RWPE2 (cell line): ENCODE data around the gene PRIMA1.

Source experiments
- ATAC-seq: fragments of 200-7000 bp; cut with Tn5 transposase; 3 replicates; pipeline ENCODE4 v1.9.1; 2021; ENCODE audit warnings: low read depth
- DNase-seq: peaks from one replicate; pipeline ENCODE4 v3.0.0-alpha.2; 2020; ENCODE audit warnings: low spot score
- H3K27ac ChIP-seq: fragments of 450-650 bp; 2 replicates; pipeline ENCODE4 v1.5.1; 2017; ENCODE audit warnings: mild to moderate bottlenecking; ENCODE audit not compliant: poor library complexity, severe bottlenecking
- H3K27me3 ChIP-seq: fragments of 250-450 bp; sonication (Bioruptor Pico); 2 replicates; pipeline ENCODE4 v1.5.1; 2021; ENCODE audit warnings: mild to moderate bottlenecking, moderate library complexity; ENCODE audit not compliant: insufficient read depth, poor library complexity, severe bottlenecking
- H3K36me3 ChIP-seq: fragments of 250-450 bp; sonication (Bioruptor Pico); 2 replicates; pipeline ENCODE4 v1.5.1; 2020; ENCODE audit warnings: low read depth, mild to moderate bottlenecking, moderate library complexity
- H3K4me1 ChIP-seq: fragments of 250-450 bp; sonication (Bioruptor Pico); 2 replicates; pipeline ENCODE4 v1.5.1; 2021; ENCODE audit warnings: mild to moderate bottlenecking, moderate library complexity; ENCODE audit not compliant: insufficient read depth, poor library complexity, severe bottlenecking
- H3K4me3 ChIP-seq: fragments of 250-450 bp; sonication (Bioruptor Pico); 2 replicates; pipeline ENCODE4 v1.5.1; 2021; ENCODE audit warnings: mild to moderate bottlenecking, moderate library complexity; ENCODE audit not compliant: severe bottlenecking
- H3K9me3 ChIP-seq: fragments of 250-450 bp; sonication (Bioruptor Pico); 2 replicates; pipeline ENCODE4 v1.5.1; 2021; ENCODE audit warnings: mild to moderate bottlenecking, moderate library complexity; ENCODE audit not compliant: severe bottlenecking
- CTCF ChIP-seq: fragments of 450-650 bp; IDR thresholded peaks from one replicate; pipeline ENCODE4 v1.5.1; 2017; ENCODE audit warnings: mild to moderate bottlenecking, moderate library complexity; ENCODE audit not compliant: poor library complexity, severe bottlenecking

The PRIMA1 gene

DNA sequence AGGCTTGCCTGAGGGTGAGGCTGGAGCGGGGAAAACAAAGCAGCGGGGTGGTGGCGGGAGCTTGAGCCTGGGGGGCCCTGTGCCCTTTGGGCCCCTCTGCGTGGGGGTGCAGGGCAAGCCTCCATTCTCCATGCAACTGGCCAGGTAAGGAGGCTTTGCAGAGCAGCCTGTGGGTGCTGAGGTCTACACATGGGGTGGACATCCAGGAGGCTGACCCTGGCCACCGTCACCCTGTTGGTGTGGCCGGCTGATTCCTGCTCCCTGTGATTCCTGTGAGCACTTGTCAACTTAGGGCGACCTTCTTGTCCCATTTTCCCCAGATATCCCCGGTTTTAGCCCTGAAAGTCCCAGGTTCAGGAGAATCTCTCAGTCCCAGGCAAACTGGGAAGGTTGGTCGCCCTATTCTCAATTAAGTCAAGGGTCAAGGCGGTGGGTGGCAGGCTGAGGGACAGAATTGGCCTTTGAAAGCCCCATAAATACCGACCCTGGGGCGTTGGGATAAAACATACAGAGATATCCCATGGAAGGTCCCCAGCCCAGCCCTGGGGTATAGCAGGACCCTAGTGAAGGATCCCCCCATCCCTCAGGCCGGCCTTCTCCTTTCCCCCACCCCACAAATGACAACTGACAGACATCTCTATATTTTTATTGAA lies 70.5 kb downstream of the PRIMA1 start:
- H3K4me3 ChIP-seq = no peak overlapping the region
- no peak for ATAC-seq
- H3K27ac ChIP-seq = no peak overlapping the region
- peaks cover 4% of the 10 kb centered on the region for H3K4me1 ChIP-seq
- DNase-seq = no peak
- H3K27me3 ChIP-seq = no peaks in the 10 kb centered on the region
- H3K9me3 ChIP-seq = no peaks in the 10 kb centered on the region
- TF ChIP-seq CTCF = no peak
- H3K36me3 ChIP-seq = no peaks in the 10 kb centered on the region

DNA sequence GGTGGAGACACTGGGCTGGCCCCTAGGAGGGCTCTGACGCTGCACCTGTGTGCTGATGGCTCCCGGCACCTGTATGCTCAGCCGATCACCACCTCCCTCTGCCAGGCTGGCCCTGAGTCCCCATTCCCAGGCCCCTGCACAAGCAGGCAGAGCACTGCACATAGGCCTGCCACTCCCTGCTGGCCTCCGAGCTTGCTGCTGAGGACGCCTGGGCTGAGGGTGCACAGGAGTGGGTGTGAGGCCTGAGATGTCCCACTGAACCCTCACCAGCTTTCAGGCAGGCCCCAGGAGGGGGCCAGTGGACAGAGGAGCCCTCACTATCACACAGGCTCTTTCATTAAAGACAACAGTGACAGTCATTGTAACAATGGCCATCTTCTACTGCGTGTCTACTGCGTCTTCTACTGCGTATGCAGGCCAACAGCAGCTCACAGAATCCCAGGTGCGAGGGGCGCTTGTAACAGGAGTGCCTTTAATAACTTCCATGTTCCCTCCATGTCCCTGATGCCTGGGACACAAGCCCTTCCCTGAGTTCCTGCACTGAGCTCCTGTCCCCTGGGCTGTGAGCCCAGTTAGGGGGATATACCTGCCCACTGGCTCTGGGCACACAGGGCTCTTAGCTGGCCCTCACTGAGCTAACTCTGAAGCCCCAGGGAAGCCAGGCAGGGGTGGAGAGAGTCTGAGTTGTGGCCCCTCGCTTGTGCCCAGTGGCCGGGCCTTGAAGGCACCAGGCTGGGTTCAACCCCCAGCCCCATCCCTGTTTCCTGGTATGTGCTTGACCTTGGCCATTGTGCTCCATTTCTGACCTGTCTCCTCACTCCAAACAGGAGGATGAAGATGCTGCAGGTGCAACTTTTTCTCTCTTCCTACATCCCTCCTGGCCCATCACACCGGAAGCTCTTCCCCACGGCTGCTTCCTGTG lies 71.3 kb downstream of the PRIMA1 start:
- DNase-seq = no peak
- Histone ChIP-seq H3K9me3 (no peaks in the 10 kb centered on the region), H3K4me1 (peaks cover 7% of the 10 kb centered on the region), H3K4me3 (no peak overlapping the region), H3K27ac (no peak overlapping the region), H3K27me3 (no peaks in the 10 kb centered on the region), H3K36me3 (no peaks in the 10 kb centered on the region)
- no peak; the same call in 2 of the 3 replicates for ATAC-seq
- TF ChIP-seq CTCF = no peak

DNA sequence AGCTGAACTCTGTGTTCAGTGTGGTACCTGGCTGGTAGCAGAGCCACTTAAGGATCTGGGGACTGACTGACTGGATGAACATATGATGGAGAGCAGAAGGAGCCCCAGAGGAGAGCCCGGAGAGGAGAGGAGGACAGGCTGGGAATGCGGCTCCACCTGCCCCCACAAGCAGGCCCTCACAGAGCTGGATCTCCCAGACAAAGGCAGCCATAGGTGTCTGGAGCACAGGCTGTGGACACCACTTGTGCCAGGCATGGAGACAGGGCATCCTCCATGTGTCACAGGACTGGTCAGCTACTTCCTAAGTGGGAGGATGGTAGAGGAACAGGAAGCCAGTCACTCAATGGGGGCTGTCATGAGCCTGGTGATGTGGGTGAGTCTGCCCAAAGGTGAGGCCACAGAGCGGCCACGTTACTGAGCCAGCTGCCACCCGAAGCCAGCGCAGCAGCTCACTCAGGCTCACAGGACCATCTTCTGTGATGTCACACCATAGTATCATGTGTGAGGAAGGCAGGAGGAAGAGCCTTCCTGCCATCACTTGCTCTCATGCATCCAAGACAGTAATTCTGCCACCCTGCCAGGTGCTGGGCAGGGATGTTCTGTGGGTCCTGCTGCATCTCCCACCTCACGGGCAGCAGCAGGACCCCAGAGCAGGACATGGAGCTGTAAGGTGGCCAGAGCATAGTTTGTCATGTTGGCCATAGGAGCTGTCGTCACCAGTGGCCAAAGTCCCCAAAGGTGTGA lies 72.1 kb downstream of the PRIMA1 start:
- H3K27me3 ChIP-seq = no peaks in the 10 kb centered on the region

DNA sequence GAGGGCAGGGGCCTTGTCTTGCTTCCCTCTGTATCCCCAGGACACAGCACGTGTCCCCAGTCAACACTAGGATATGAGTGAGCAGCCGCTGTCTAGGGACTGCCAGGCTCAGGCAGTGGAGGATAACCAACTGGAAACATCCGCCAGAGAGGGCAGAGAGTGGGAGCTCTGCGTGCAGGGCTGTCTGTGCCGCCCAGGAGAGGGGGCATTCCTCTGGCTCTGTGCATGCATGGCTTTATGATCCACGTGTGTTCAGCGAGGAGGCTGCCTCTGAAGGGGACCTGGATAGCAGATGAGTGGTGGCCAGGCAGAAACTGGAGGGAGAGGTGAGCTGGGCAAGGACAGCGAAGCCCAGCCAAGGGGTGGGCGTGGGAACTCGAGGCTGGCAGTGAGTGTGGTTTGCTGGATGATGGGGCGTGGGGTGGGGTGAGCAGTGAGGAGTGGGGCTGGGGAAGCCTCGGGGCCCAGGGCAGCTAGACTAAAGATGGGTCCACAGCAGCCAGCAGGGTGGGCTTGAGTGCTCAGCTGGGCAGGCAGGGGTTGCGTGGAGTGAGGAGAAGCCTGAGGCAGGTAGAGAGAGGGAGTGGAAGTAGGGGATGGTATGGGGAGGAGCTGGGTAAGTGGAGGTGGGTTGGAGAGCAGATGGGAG lies 72.9 kb downstream of the PRIMA1 start:
- no peak overlapping the region for H3K4me3 ChIP-seq
- ATAC-seq (no peak), DNase-seq (no peak)
- H3K27ac ChIP-seq = no peak overlapping the region
- H3K4me1 ChIP-seq = peaks cover 7% of the 10 kb centered on the region
- no peaks in the 10 kb centered on the region for H3K27me3 ChIP-seq
- TF ChIP-seq CTCF = no peak
- no peaks in the 10 kb centered on the region for H3K9me3 ChIP-seq
- no peaks in the 10 kb centered on the region for H3K36me3 ChIP-seq

More for the DNA sequence above, 72.1 kb downstream of the PRIMA1 start:
- H3K27ac ChIP-seq = no peak overlapping the region
- no peaks in the 10 kb centered on the region for H3K9me3 ChIP-seq
- no peak for DNase-seq
- H3K4me1 ChIP-seq = peaks cover 7% of the 10 kb centered on the region
- no peak for ATAC-seq
- no peak for TF ChIP-seq CTCF
- no peak overlapping the region for H3K4me3 ChIP-seq
- H3K36me3 ChIP-seq = no peaks in the 10 kb centered on the region
